Measurements from ENCODE around the gene ZSCAN9. TPM values are rescaled to one million over a fixed set of nuclear protein-coding genes. Genes with fewer than 3 reads are reported as not detected.
A peak's percentile ranks its signal among the peaks of the same experiment; 100 is the strongest.

The ZSCAN9 gene
- polyA plus RNA-seq, 2 donors, result 4.4 to 5.5 TPM

GRCh38 chr6:28207510-28208110 is 17.5 kb upstream of the ZSCAN9 start:
- Histone ChIP-seq H3K9me3 (ENCODE audit: control insufficient read depth in 2 of 2, insufficient read depth in 1 of 2, low read depth in 1 of 2, low read length in 1 of 2) (peaks cover 0 to 5% of the 10 kb centered on the region in 2 donors), H3K27ac (ENCODE audit: low read depth in 2 of 2, low read length in 1 of 2) (no peak overlapping the region), H3K27me3 (ENCODE audit: control insufficient read depth in 1 of 2, insufficient read depth in 2 of 2, low read length in 2 of 2) (peaks cover 4 to 24% of the 10 kb centered on the region in 2 donors), H3K36me3 (ENCODE audit: control insufficient read depth in 2 of 2, insufficient read depth in 2 of 2, low read length in 1 of 2) (no peaks in the 10 kb centered on the region), H3K4me3 (ENCODE audit: low read depth in 1 of 2, low read length in 2 of 2) (peak overlapping the region in 1 of 2 donors; percentile 44), H3K4me1 (ENCODE audit: control insufficient read depth in 2 of 2, insufficient read depth in 2 of 2, low read length in 1 of 2) (peaks cover 0 to 3% of the 10 kb centered on the region in 2 donors)
- 5% methylated on average over 35 of the region's 35 CpGs for WGBS, 2 donors

GRCh38 chr6:28208111-28208659 is 16.9 kb upstream of the ZSCAN9 start:
- H3K4me1 ChIP-seq (ENCODE audit: control insufficient read depth in 2 of 2, insufficient read depth in 2 of 2, low read length in 1 of 2), result peaks cover 0 to 3% of the 10 kb centered on the region in 2 donors
- H3K36me3 ChIP-seq (ENCODE audit: control insufficient read depth in 2 of 2, insufficient read depth in 2 of 2, low read length in 1 of 2), result no peaks in the 10 kb centered on the region
- peaks cover 4 to 24% of the 10 kb centered on the region in 2 donors for H3K27me3 ChIP-seq (ENCODE audit: control insufficient read depth in 1 of 2, insufficient read depth in 2 of 2, low read length in 2 of 2)
- H3K27ac ChIP-seq (ENCODE audit: low read depth in 2 of 2, low read length in 1 of 2), result no peak overlapping the region
- WGBS, 2 donors, result 13 to 16% methylated on average over 23 of the region's 23 CpGs
- peaks cover 0 to 3% of the 10 kb centered on the region in 2 donors for H3K9me3 ChIP-seq (ENCODE audit: control insufficient read depth in 2 of 2, insufficient read depth in 1 of 2, low read depth in 1 of 2, low read length in 1 of 2)
- peak overlapping the region in 1 of 2 donors; percentile 44 for H3K4me3 ChIP-seq (ENCODE audit: low read depth in 1 of 2, low read length in 2 of 2)

- Histone ChIP-seq H3K36me3 (ENCODE audit: control insufficient read depth in 2 of 2, insufficient read depth in 2 of 2, low read length in 1 of 2) (no peaks in the 10 kb centered on the region), H3K9me3 (ENCODE audit: control insufficient read depth in 2 of 2, insufficient read depth in 1 of 2, low read depth in 1 of 2, low read length in 1 of 2) (peaks cover 0 to 2% of the 10 kb centered on the region in 2 donors), H3K4me1 (ENCODE audit: control insufficient read depth in 2 of 2, insufficient read depth in 2 of 2, low read length in 1 of 2) (peaks cover 0 to 3% of the 10 kb centered on the region in 2 donors), H3K27ac (ENCODE audit: low read depth in 2 of 2, low read length in 1 of 2) (no peak overlapping the region), H3K4me3 (ENCODE audit: low read depth in 1 of 2, low read length in 2 of 2) (no peak overlapping the region), H3K27me3 (ENCODE audit: control insufficient read depth in 1 of 2, insufficient read depth in 2 of 2, low read length in 2 of 2) (peaks cover 4 to 21% of the 10 kb centered on the region in 2 donors)
- WGBS, 2 donors, result 43 to 51% methylated on average over 7 of the region's 7 CpGs
Observed at GRCh38 chr6:28209753-28210535, 15.1 kb upstream of the ZSCAN9 start.

- H3K4me3 ChIP-seq (ENCODE audit: low read depth in 1 of 2, low read length in 2 of 2), result peak overlapping the region in 1 of 2 donors; percentile 56
- no peak overlapping the region for H3K27ac ChIP-seq (ENCODE audit: low read depth in 2 of 2, low read length in 1 of 2)
- no peaks in the 10 kb centered on the region for H3K36me3 ChIP-seq (ENCODE audit: control insufficient read depth in 2 of 2, insufficient read depth in 2 of 2, low read length in 1 of 2)
- WGBS, 2 donors, result 10 to 13% methylated on average over 16 of the region's 16 CpGs
- H3K9me3 ChIP-seq (ENCODE audit: control insufficient read depth in 2 of 2, insufficient read depth in 1 of 2, low read depth in 1 of 2, low read length in 1 of 2), result peaks cover 0 to 4% of the 10 kb centered on the region in 2 donors
- H3K4me1 ChIP-seq (ENCODE audit: control insufficient read depth in 2 of 2, insufficient read depth in 2 of 2, low read length in 1 of 2), result peaks cover 0 to 3% of the 10 kb centered on the region in 2 donors
- peaks cover 4 to 18% of the 10 kb centered on the region in 2 donors for H3K27me3 ChIP-seq (ENCODE audit: control insufficient read depth in 1 of 2, insufficient read depth in 2 of 2, low read length in 2 of 2)
Observed at GRCh38 chr6:28211840-28212509, 13.1 kb upstream of the ZSCAN9 start.

- peak overlapping the region; percentile 38 to 64 for H3K27ac ChIP-seq (ENCODE audit: low read depth in 2 of 2, low read length in 1 of 2)
- H3K9me3 ChIP-seq (ENCODE audit: control insufficient read depth in 2 of 2, insufficient read depth in 1 of 2, low read depth in 1 of 2, low read length in 1 of 2), result peaks cover 0 to 4% of the 10 kb centered on the region in 2 donors
- no peaks in the 10 kb centered on the region for H3K36me3 ChIP-seq (ENCODE audit: control insufficient read depth in 2 of 2, insufficient read depth in 2 of 2, low read length in 1 of 2)
- peak overlapping the region; percentile 28 to 56 for H3K4me3 ChIP-seq (ENCODE audit: low read depth in 1 of 2, low read length in 2 of 2)
- peaks cover 4 to 13% of the 10 kb centered on the region in 2 donors for H3K27me3 ChIP-seq (ENCODE audit: control insufficient read depth in 1 of 2, insufficient read depth in 2 of 2, low read length in 2 of 2)
- H3K4me1 ChIP-seq (ENCODE audit: control insufficient read depth in 2 of 2, insufficient read depth in 2 of 2, low read length in 1 of 2), result peaks cover 0 to 3% of the 10 kb centered on the region in 2 donors
- WGBS, 2 donors, result 2% methylated on average over 21 of the region's 21 CpGs
Observed at GRCh38 chr6:28212510-28213212, 12.4 kb upstream of the ZSCAN9 start.

GRCh38 chr6:28213213-28213523 is 11.9 kb upstream of the ZSCAN9 start:
- 17 to 26% methylated on average over 2 of the region's 2 CpGs for WGBS, 2 donors
- peak overlapping the region in 1 of 2 donors; percentile 56 for H3K4me3 ChIP-seq (ENCODE audit: low read depth in 1 of 2, low read length in 2 of 2)

GRCh38 chr6:28215425-28215824 is 9.7 kb upstream of the ZSCAN9 start:
- Histone ChIP-seq H3K27ac (ENCODE audit: low read depth in 2 of 2, low read length in 1 of 2) (no peak overlapping the region), H3K9me3 (ENCODE audit: control insufficient read depth in 2 of 2, insufficient read depth in 1 of 2, low read depth in 1 of 2, low read length in 1 of 2) (peaks cover 0 to 3% of the 10 kb centered on the region in 2 donors), H3K4me3 (ENCODE audit: low read depth in 1 of 2, low read length in 2 of 2) (no peak overlapping the region), H3K27me3 (ENCODE audit: control insufficient read depth in 1 of 2, insufficient read depth in 2 of 2, low read length in 2 of 2) (peaks cover 0 to 3% of the 10 kb centered on the region in 2 donors), H3K36me3 (ENCODE audit: control insufficient read depth in 2 of 2, insufficient read depth in 2 of 2, low read length in 1 of 2) (no peaks in the 10 kb centered on the region), H3K4me1 (ENCODE audit: control insufficient read depth in 2 of 2, insufficient read depth in 2 of 2, low read length in 1 of 2) (no peaks in the 10 kb centered on the region)
- WGBS, 2 donors, result 30 to 40% methylated on average over 8 of the region's 8 CpGs

More at GRCh38 chr6:28213213-28213523, 11.9 kb upstream of the ZSCAN9 start:
- H3K4me1 ChIP-seq (ENCODE audit: control insufficient read depth in 2 of 2, insufficient read depth in 2 of 2, low read length in 1 of 2), result no peaks in the 10 kb centered on the region
- no peak overlapping the region for H3K27ac ChIP-seq (ENCODE audit: low read depth in 2 of 2, low read length in 1 of 2)
- no peaks in the 10 kb centered on the region for H3K36me3 ChIP-seq (ENCODE audit: control insufficient read depth in 2 of 2, insufficient read depth in 2 of 2, low read length in 1 of 2)
- H3K9me3 ChIP-seq (ENCODE audit: control insufficient read depth in 2 of 2, insufficient read depth in 1 of 2, low read depth in 1 of 2, low read length in 1 of 2), result peaks cover 0 to 4% of the 10 kb centered on the region in 2 donors
- peaks cover under 1 to 12% of the 10 kb centered on the region in 2 donors for H3K27me3 ChIP-seq (ENCODE audit: control insufficient read depth in 1 of 2, insufficient read depth in 2 of 2, low read length in 2 of 2)

GRCh38 chr6:28217890-28218289 is 7.2 kb upstream of the ZSCAN9 start:
- no peak overlapping the region for H3K27ac ChIP-seq (ENCODE audit: low read depth in 2 of 2, low read length in 1 of 2)
- no peaks in the 10 kb centered on the region for H3K27me3 ChIP-seq (ENCODE audit: control insufficient read depth in 1 of 2, insufficient read depth in 2 of 2, low read length in 2 of 2)
- H3K9me3 ChIP-seq (ENCODE audit: control insufficient read depth in 2 of 2, insufficient read depth in 1 of 2, low read depth in 1 of 2, low read length in 1 of 2), result peaks cover 0 to 3% of the 10 kb centered on the region in 2 donors
- no peaks in the 10 kb centered on the region for H3K36me3 ChIP-seq (ENCODE audit: control insufficient read depth in 2 of 2, insufficient read depth in 2 of 2, low read length in 1 of 2)
- 90 to 92% methylated on average over 12 of the region's 12 CpGs for WGBS, 2 donors
- no peaks in the 10 kb centered on the region for H3K4me1 ChIP-seq (ENCODE audit: control insufficient read depth in 2 of 2, insufficient read depth in 2 of 2, low read length in 1 of 2)
- no peak overlapping the region for H3K4me3 ChIP-seq (ENCODE audit: low read depth in 1 of 2, low read length in 2 of 2)

All from esophagus (tissue), 2 donors.